Endothelial cell of umbilical vein (primary cell): ENCODE measurements around the gene DLGAP5. TPM values are rescaled to one million over a fixed set of nuclear protein-coding genes. Genes with fewer than 3 reads are reported as not detected.

Experiments used
- BruUV-seq: library from RNA; stranded (reverse); fragments of 400-500 nt; replicated peaks from 2 replicates; lab custom pipeline; 2021; lab: Mats Ljungman, UMichigan
- CTCF ChIA-PET: fragments of 300-600, 350-600 bp; sonication (Branson Sonifier 250); formaldehyde crosslinking; loops from one replicate; lab custom pipeline; 2021; ENCODE audit warnings: antibody characterized with exemption, inconsistent platforms; lab: Charles Lee
- POLR2A ChIA-PET: fragments of 300-600, 350-600 bp; sonication (Branson Sonifier 250); formaldehyde crosslinking; loops from one replicate; lab custom pipeline; 2021; ENCODE audit warnings: antibody characterized with exemption, inconsistent platforms; lab: Charles Lee
- DNase-seq: peaks from one replicate; pipeline ENCODE4 v3.0.0-alpha.2; 2011; ENCODE audit warnings: low read depth, low spot score
- FAIRE-seq: peaks from 2 replicates; lab custom pipeline; 2011; peaks lifted over from hg19 to GRCh38; lab: Jason Lieb, UNC
- H2AFZ ChIP-seq: 2 replicates; pipeline ENCODE4 v1.6.0; 2012; ENCODE audit warnings: low read depth, low read length, control low read depth, inconsistent platforms
- H3K27ac ChIP-seq: 2 replicates; pipeline ENCODE4 v1.5.1; 2011; ENCODE audit warnings: low read depth, mild to moderate bottlenecking, control low read depth, low read length, moderate library complexity; ENCODE audit not compliant: insufficient read depth
- H3K27me3 ChIP-seq, 2 experiments: 2 replicates each; pipeline versions ENCODE4 v1.6.0 to v1.6.1; 2011; ENCODE audit warnings: low read length in 2 of 2, mixed read lengths in 1 of 2; ENCODE audit not compliant: control insufficient read depth in 2 of 2, insufficient read depth in 2 of 2
- H3K36me3 ChIP-seq, 2 experiments: 2 replicates in 1 of 2; 3 replicates in 1 of 2; pipeline ENCODE4 v1.5.1; 2011; ENCODE audit warnings: low read length in 2 of 2, mild to moderate bottlenecking in 1 of 2, moderate library complexity in 1 of 2; ENCODE audit not compliant: control insufficient read depth in 2 of 2, insufficient read depth in 2 of 2; ENCODE audit errors: extremely low read depth in 1 of 2
- H3K4me1 ChIP-seq: 3 replicates; pipeline ENCODE4 v1.5.1; 2011; ENCODE audit warnings: mild to moderate bottlenecking, low read length; ENCODE audit not compliant: control insufficient read depth, insufficient read depth; ENCODE audit errors: extremely low read depth
- H3K4me2 ChIP-seq: 2 replicates; pipeline ENCODE4 v1.6.1; 2011; ENCODE audit warnings: low read length, control low read depth, mixed read lengths; ENCODE audit not compliant: insufficient read depth
- H3K4me3 ChIP-seq, 3 experiments: fragments of 200-600 bp in 1 of 3; sonication (generic), shearing (Covaris generic) in 1 of 3; replicated peaks in 1 of 3; 2 replicates each; pipeline ENCODE4 v1.5.1; 2011 to 2016; ENCODE audit warnings: control low read depth in 3 of 3, low read length in 3 of 3, mild to moderate bottlenecking in 2 of 3, inconsistent platforms in 1 of 3, low read depth in 1 of 3, moderate library complexity in 1 of 3; ENCODE audit not compliant: insufficient read depth in 1 of 3
- H3K79me2 ChIP-seq: 2 replicates; pipeline ENCODE4 v1.6.0; 2012; ENCODE audit warnings: low read length, inconsistent platforms; ENCODE audit not compliant: control insufficient read depth, insufficient read depth
- H3K9ac ChIP-seq: replicated peaks from 2 replicates; pipeline ENCODE3; 2011; ENCODE audit warnings: low read length, control low read depth; ENCODE audit not compliant: insufficient read depth; ENCODE audit errors: extremely low read depth
- H3K9me1 ChIP-seq: replicated peaks from 3 replicates; pipeline ENCODE4 v1.6.0; 2011; ENCODE audit warnings: mild to moderate bottlenecking, low read length; ENCODE audit not compliant: control insufficient read depth, insufficient read depth; ENCODE audit errors: extremely low read depth
- H3K9me3 ChIP-seq: replicated peaks from 2 replicates; pipeline ENCODE4 v1.5.1; 2012; ENCODE audit warnings: low read length, inconsistent platforms; ENCODE audit not compliant: control insufficient read depth, insufficient read depth
- H4K20me1 ChIP-seq: replicated peaks from 2 replicates; pipeline ENCODE3; 2011; ENCODE audit warnings: mild to moderate bottlenecking, low read length; ENCODE audit not compliant: control insufficient read depth, insufficient read depth; ENCODE audit errors: extremely low read depth
- EZH2 ChIP-seq: IDR thresholded peaks from 2 replicates; pipeline ENCODE4 v1.6.1; 2012; ENCODE audit warnings: borderline replicate concordance, low read depth, mild to moderate bottlenecking, moderate library complexity, low read length, inconsistent platforms; ENCODE audit not compliant: severe bottlenecking
- FOS ChIP-seq: IDR thresholded peaks from 2 replicates; pipeline ENCODE4 v1.6.1; 2011; ENCODE audit warnings: mild to moderate bottlenecking, low read length, moderate library complexity, borderline replicate concordance; ENCODE audit not compliant: insufficient read depth
- GATA2 ChIP-seq: IDR thresholded peaks from 2 replicates; pipeline ENCODE4 v1.7.0; 2011; ENCODE audit warnings: low read depth, mild to moderate bottlenecking, moderate library complexity, mixed read lengths, low read length; ENCODE audit not compliant: insufficient read length, insufficient read depth
- JUN ChIP-seq: IDR thresholded peaks from 2 replicates; pipeline ENCODE4 v1.6.1; 2011; ENCODE audit warnings: borderline replicate concordance, low read depth; ENCODE audit not compliant: insufficient read length, insufficient read depth
- MYC ChIP-seq: IDR thresholded peaks from one replicate; pipeline ENCODE4 v1.6.1; 2011; ENCODE audit warnings: mild to moderate bottlenecking, low read depth, low read length
- POLR2A ChIP-seq: IDR thresholded peaks from 2 replicates; pipeline ENCODE4 v1.6.1; 2012; ENCODE audit warnings: low read depth, mild to moderate bottlenecking, control low read depth, low read length
- POLR2AphosphoS5 ChIP-seq: IDR thresholded peaks from 2 replicates; pipeline ENCODE4 v1.6.1; 2012; ENCODE audit warnings: low read depth, mild to moderate bottlenecking, control low read depth, low read length, moderate library complexity; ENCODE audit not compliant: insufficient read depth
- dilution Hi-C: fragments of 300-500 bp; cut with MboI; formaldehyde crosslinking; loops from one replicate; pipeline ENCODE4 v1.15.0; 2019; ENCODE audit warnings: low sequenced_read_pairs; ENCODE audit not compliant: extremely low pct_ligation_motif_present
- intact Hi-C: fragments of 100-400 bp; cut with micrococcal nuclease; formaldehyde crosslinking; loops from one replicate; pipeline ENCODE4 v1.10.0; 2022
- polyA plus RNA-seq, 4 experiments: library from polyadenylated mRNA; depleted of rRNA in 3 of 4; stranded (reverse) in 3 of 4; unstranded in 1 of 4; fragments of >200 nt; gene quantifications; 2 replicates each; pipeline versions ENCODE4 v1.2.1 to v1.2.3, GENCODE V29; 2011 to 2012; ENCODE audit warnings: missing spikeins in 1 of 4
- total RNA-seq: library from RNA; stranded (reverse); gene quantifications from 2 replicates; pipeline ENCODE4 v1.2.3, GENCODE V29; 2021
- TF ChIP-seq, protein P1 (sequence below), 2 donors: IDR thresholded peaks; 1 replicate in 1 of 2; 2 replicates in 1 of 2; pipeline ENCODE4 v1.5.1; 2011; ENCODE audit warnings: low read length in 2 of 2, mild to moderate bottlenecking in 2 of 2, moderate library complexity in 2 of 2, control low read depth in 1 of 2, inconsistent platforms in 1 of 2, low read depth in 1 of 2; ENCODE audit not compliant: insufficient read depth in 1 of 2; ENCODE audit errors: extremely low read depth in 1 of 2
- TF ChIP-seq, protein P2 (sequence below): IDR thresholded peaks from 2 replicates; pipeline ENCODE4 v1.6.1; 2011; ENCODE audit not compliant: insufficient read depth, insufficient read length

Gene DLGAP5
- total and polyA plus RNA-seq, 2 donors (not counting 3 experiments of a cell fraction or from before 2014, with no cell fraction given): 8.3 to 83.2 TPM

DNA sequence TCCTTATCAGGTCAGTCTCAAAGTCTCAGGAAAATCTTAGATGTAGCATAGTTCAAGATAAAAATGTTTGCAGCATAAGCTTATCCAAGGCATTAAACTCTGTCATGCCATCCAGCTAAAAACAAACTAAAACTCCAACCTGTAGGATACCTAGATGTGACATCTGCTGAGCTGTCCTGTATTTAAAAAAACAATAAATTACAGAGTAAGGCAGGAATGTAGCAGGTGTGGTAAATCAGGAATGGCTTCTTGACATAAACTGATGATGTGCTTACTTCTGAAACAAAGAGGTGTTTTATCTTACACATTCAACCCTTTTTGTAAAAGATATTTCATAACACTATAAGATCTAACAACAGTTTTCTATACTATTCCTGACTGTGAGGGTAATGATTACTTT lies 30.6 kb upstream of the DLGAP5 start:
- Histone ChIP-seq H4K20me1 (no peaks in the 10 kb centered on the region), H3K4me1 (peaks cover 11% of the 10 kb centered on the region), H3K9me3 (no peaks in the 10 kb centered on the region), H3K9me1 (no peaks in the 10 kb centered on the region), H3K4me2 (no peak overlapping the region), H3K4me3 (no peak overlapping the region), H2AFZ (no peak overlapping the region), H3K79me2 (no peaks in the 10 kb centered on the region), H3K27me3 (no peaks in the 10 kb centered on the region), H3K9ac (no peak overlapping the region), H3K36me3 (no peaks in the 10 kb centered on the region), H3K27ac (no peak overlapping the region)
- no peak for FAIRE-seq
- ChIA-PET CTCF (interaction anchor here (1.3 to 1.5 kb wide), 2 partner anchors 24 to 48 kb away, joined by 3 to 5 read pairs; no protein-coding TSS in a partner anchor), POLR2A (no interaction called here)
- no peak for DNase-seq
- dilution Hi-C loops: loop anchor here (25.0 kb wide), 1 partner anchor 565 kb away; no protein-coding TSS in a partner anchor
- intact Hi-C loops: no loop called here
- TF ChIP-seq FOS (no peak), POLR2A (no peak), MYC (no peak), EZH2 (no peak), POLR2AphosphoS5 (no peak), JUN (no peak), GATA2 (no peak)
- TF ChIP-seq, protein P1, sequence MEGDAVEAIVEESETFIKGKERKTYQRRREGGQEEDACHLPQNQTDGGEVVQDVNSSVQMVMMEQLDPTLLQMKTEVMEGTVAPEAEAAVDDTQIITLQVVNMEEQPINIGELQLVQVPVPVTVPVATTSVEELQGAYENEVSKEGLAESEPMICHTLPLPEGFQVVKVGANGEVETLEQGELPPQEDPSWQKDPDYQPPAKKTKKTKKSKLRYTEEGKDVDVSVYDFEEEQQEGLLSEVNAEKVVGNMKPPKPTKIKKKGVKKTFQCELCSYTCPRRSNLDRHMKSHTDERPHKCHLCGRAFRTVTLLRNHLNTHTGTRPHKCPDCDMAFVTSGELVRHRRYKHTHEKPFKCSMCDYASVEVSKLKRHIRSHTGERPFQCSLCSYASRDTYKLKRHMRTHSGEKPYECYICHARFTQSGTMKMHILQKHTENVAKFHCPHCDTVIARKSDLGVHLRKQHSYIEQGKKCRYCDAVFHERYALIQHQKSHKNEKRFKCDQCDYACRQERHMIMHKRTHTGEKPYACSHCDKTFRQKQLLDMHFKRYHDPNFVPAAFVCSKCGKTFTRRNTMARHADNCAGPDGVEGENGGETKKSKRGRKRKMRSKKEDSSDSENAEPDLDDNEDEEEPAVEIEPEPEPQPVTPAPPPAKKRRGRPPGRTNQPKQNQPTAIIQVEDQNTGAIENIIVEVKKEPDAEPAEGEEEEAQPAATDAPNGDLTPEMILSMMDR (IDR thresholded peaks at IDR 0.05; ENCODE audit: extremely low read depth in 1 of 2, insufficient read depth in 1 of 2, low read depth in 1 of 2, low read length in 2 of 2): no peak
- TF ChIP-seq, protein P2, sequence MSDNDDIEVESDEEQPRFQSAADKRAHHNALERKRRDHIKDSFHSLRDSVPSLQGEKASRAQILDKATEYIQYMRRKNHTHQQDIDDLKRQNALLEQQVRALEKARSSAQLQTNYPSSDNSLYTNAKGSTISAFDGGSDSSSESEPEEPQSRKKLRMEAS: no peak
- BruUV-seq: no TSS peak
